ENCODE results near the gene SEC24D.
A peak's percentile ranks its signal among the peaks of the same experiment; 100 is the strongest.

Gene SEC24D

GRCh38 chr4:118714682-118715081 is 121.2 kb downstream of the SEC24D start:
- no peak overlapping the region for H3K9ac ChIP-seq (ENCODE audit: low read length in 2 of 2)
- H3K27ac ChIP-seq (ENCODE audit: low read length): no peak overlapping the region

DNA sequence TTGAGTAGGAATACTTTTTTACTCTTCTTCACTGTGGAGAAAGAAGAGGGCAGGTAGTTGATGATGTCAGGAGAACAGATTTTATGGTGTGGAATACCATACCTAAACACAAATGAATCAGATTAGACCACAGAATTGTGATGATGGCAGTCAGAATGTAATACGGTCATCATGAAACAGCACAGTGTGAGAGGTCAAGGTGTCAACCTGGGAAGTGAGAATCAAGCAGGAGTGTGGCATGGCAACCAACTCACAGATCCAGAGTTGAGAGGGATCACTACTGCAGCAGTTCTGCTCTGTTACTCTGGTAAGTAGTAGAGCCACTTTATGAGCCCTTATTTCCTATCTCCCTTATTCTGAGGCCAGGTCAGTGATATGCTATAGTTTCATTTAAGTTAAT is 123.1 kb downstream of the SEC24D start:
- Histone ChIP-seq H3K27me3 (ENCODE audit: control insufficient read depth in 1 of 2, insufficient read depth in 2 of 2, low read length in 2 of 2) (no peaks in the 10 kb centered on the region), H3K4me3 (ENCODE audit: low read length in 2 of 2) (no peak overlapping the region), H3K4me1 (ENCODE audit: control insufficient read depth, insufficient read depth, low read length) (no peaks in the 10 kb centered on the region), H3K9me3 (ENCODE audit: control insufficient read depth in 2 of 2, low read length in 2 of 2) (no peaks in the 10 kb centered on the region), H3K36me3 (ENCODE audit: control insufficient read depth in 2 of 2, insufficient read depth in 2 of 2, low read length in 2 of 2) (peaks cover 5 to 8% of the 10 kb centered on the region in 2 donors), H3K27ac (ENCODE audit: low read length) (no peak overlapping the region), H3K9ac (ENCODE audit: low read length in 2 of 2) (no peak overlapping the region)

More at GRCh38 chr4:118714682-118715081, 121.2 kb downstream of the SEC24D start:
- Histone ChIP-seq H3K4me1 (ENCODE audit: control insufficient read depth, insufficient read depth, low read length) (no peaks in the 10 kb centered on the region), H3K9me3 (ENCODE audit: control insufficient read depth in 2 of 2, low read length in 2 of 2) (no peaks in the 10 kb centered on the region), H3K4me3 (ENCODE audit: low read length in 2 of 2) (no peak overlapping the region), H3K27me3 (ENCODE audit: control insufficient read depth in 1 of 2, insufficient read depth in 2 of 2, low read length in 2 of 2) (no peaks in the 10 kb centered on the region), H3K36me3 (ENCODE audit: control insufficient read depth in 2 of 2, insufficient read depth in 2 of 2, low read length in 2 of 2) (peaks cover 5 to 8% of the 10 kb centered on the region in 2 donors)

DNA sequence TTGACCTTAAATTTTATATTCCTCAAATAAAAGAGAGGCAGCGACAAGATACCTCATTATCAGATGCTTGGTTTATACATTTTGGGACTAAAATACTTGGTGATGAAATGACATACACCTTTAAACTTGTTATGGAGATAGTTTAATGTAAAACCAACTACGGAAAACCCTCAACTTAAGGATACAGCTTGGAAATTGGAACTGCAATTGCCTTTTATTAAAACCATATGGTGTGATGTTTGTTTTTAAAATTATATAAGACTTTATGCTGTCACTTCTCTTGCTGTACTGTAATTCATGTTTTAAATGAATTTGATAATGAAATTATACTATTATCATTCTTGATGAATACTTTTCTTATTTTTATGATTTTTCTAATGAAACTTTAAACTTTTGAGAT is 124.9 kb downstream of the SEC24D start:
- Histone ChIP-seq H3K4me1 (ENCODE audit: control insufficient read depth, insufficient read depth, low read length) (no peaks in the 10 kb centered on the region), H3K36me3 (ENCODE audit: control insufficient read depth in 2 of 2, insufficient read depth in 2 of 2, low read length in 2 of 2) (peaks cover 8 to 13% of the 10 kb centered on the region in 2 donors), H3K27ac (ENCODE audit: low read length) (no peak overlapping the region), H3K9ac (ENCODE audit: low read length in 2 of 2) (no peak overlapping the region), H3K9me3 (ENCODE audit: control insufficient read depth in 2 of 2, low read length in 2 of 2) (no peaks in the 10 kb centered on the region), H3K27me3 (ENCODE audit: control insufficient read depth in 1 of 2, insufficient read depth in 2 of 2, low read length in 2 of 2) (no peaks in the 10 kb centered on the region), H3K4me3 (ENCODE audit: low read length in 2 of 2) (no peak overlapping the region)

DNA sequence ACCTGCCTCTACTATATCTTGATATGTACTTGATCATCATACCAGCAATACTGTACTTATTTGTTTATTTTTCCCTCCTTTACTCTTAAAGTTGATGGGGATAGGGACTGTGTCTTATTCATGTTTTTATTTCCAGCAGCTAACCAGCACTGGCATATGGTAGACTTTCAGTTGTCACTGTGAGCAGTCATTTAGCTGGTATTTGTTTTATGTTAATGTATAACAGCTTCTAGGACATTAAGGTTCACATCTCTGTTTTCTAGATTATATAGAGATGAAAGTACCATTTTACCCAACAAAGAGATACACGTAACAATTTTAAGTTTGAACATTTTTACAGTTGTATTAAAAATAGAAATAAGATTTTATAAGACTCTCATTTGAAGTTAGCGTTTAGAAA is 132.8 kb downstream of the SEC24D start:
- Histone ChIP-seq H3K9me3 (ENCODE audit: control insufficient read depth in 2 of 2, low read length in 2 of 2) (no peaks in the 10 kb centered on the region), H3K4me1 (ENCODE audit: control insufficient read depth, insufficient read depth, low read length) (no peaks in the 10 kb centered on the region), H3K27me3 (ENCODE audit: control insufficient read depth in 1 of 2, insufficient read depth in 2 of 2, low read length in 2 of 2) (no peaks in the 10 kb centered on the region), H3K9ac (ENCODE audit: low read length in 2 of 2) (no peak overlapping the region), H3K36me3 (ENCODE audit: control insufficient read depth in 2 of 2, insufficient read depth in 2 of 2, low read length in 2 of 2) (peaks cover 22 to 26% of the 10 kb centered on the region in 2 donors), H3K27ac (ENCODE audit: low read length) (no peak overlapping the region), H3K4me3 (ENCODE audit: low read length in 2 of 2) (no peak overlapping the region)

DNA sequence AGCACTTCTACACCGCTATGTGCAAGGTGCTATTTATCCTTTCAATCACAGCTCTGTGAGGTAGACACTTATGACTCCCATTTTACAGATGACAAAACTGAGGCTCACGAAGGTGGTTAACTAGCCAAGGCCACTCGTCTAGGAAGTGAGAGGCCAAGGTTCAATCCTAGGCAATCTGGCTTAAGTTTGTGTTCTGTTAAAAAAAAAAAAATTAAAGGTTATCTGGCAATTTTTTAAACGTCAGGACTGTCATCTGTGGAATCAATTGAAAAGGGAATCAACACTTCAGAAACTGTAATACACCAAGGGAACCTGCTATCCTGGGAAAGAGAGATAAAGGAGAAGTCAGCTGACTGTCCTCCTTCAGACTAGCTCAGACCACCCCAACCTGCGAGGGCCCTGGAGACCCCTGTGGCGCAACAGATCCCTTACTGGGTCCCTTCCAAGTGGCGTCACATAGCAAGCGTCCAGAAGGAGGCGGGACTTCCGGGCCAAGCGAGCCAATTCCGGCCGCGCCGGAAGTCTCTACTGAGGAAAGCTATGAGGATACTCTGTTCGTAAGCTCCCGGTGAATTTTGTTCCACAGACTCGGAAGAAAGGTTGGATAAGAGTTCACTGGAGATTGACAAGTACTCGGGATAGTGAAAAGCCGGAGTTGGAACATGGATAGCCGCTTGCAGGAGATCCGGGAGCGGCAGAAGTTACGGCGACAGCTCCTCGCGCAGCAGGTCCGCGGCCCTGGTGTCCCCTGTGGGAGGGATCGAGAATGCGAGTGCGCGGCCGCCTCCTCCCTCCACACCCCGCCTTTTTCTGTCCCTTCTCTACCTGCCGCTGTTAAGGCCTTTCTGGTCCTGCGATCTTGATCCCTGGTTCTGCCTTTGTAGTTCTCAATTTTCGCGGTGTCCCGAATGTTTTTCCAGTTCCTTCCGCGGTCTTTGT is 150.8 kb downstream of the SEC24D start, which contains the start of gene METTL14:
Gene METTL14 (plus strand): TSS at position 520 of the 939 bp plus-strand sequence. CDS start 143 bp downstream, at position 663.
- Histone ChIP-seq H3K9ac (ENCODE audit: low read length in 2 of 2) (peak within 1 kb of the TSS; percentile 84 to 97), H3K4me1 (ENCODE audit: control insufficient read depth, insufficient read depth, low read length) (peaks cover 3% of the 10 kb centered on the region), H3K36me3 (ENCODE audit: control insufficient read depth in 2 of 2, insufficient read depth in 2 of 2, low read length in 2 of 2) (peaks cover 3 to 7% of the 10 kb centered on the region in 2 donors), H3K27ac (ENCODE audit: low read length) (peak within 1 kb of the TSS; percentile 89), H3K9me3 (ENCODE audit: control insufficient read depth in 2 of 2, low read length in 2 of 2) (no peaks in the 10 kb centered on the region), H3K27me3 (ENCODE audit: control insufficient read depth in 1 of 2, insufficient read depth in 2 of 2, low read length in 2 of 2) (no peaks in the 10 kb centered on the region), H3K4me3 (ENCODE audit: low read length in 2 of 2) (peak within 1 kb of the TSS; percentile 94 to 95)

GRCh38 chr4:118683513-118683912 is 152.4 kb downstream of the SEC24D start:
- Histone ChIP-seq H3K4me3 (ENCODE audit: low read length in 2 of 2) (no peak overlapping the region), H3K9ac (ENCODE audit: low read length in 2 of 2) (no peak overlapping the region), H3K27me3 (ENCODE audit: control insufficient read depth in 1 of 2, insufficient read depth in 2 of 2, low read length in 2 of 2) (no peaks in the 10 kb centered on the region), H3K9me3 (ENCODE audit: control insufficient read depth in 2 of 2, low read length in 2 of 2) (no peaks in the 10 kb centered on the region), H3K27ac (ENCODE audit: low read length) (no peak overlapping the region), H3K36me3 (ENCODE audit: control insufficient read depth in 2 of 2, insufficient read depth in 2 of 2, low read length in 2 of 2) (no peaks in the 10 kb centered on the region), H3K4me1 (ENCODE audit: control insufficient read depth, insufficient read depth, low read length) (peaks cover 3% of the 10 kb centered on the region)

- Histone ChIP-seq H3K4me3 (ENCODE audit: low read length in 2 of 2) (no peak overlapping the region), H3K4me1 (ENCODE audit: control insufficient read depth, insufficient read depth, low read length) (peaks cover 3% of the 10 kb centered on the region), H3K36me3 (ENCODE audit: control insufficient read depth in 2 of 2, insufficient read depth in 2 of 2, low read length in 2 of 2) (no peaks in the 10 kb centered on the region), H3K9ac (ENCODE audit: low read length in 2 of 2) (no peak overlapping the region), H3K9me3 (ENCODE audit: control insufficient read depth in 2 of 2, low read length in 2 of 2) (no peaks in the 10 kb centered on the region), H3K27me3 (ENCODE audit: control insufficient read depth in 1 of 2, insufficient read depth in 2 of 2, low read length in 2 of 2) (no peaks in the 10 kb centered on the region), H3K27ac (ENCODE audit: low read length) (no peak overlapping the region)
These were observed 153.0 kb downstream of the SEC24D start for GRCh38 chr4:118682928-118683327.

GRCh38 chr4:118680808-118681207 is 155.1 kb downstream of the SEC24D start:
- no peaks in the 10 kb centered on the region for H3K9me3 ChIP-seq (ENCODE audit: control insufficient read depth in 2 of 2, low read length in 2 of 2)
- no peak overlapping the region for H3K4me3 ChIP-seq (ENCODE audit: low read length in 2 of 2)
- no peaks in the 10 kb centered on the region for H3K36me3 ChIP-seq (ENCODE audit: control insufficient read depth in 2 of 2, insufficient read depth in 2 of 2, low read length in 2 of 2)

GRCh38 chr4:118676128-118676527 is 159.8 kb downstream of the SEC24D start:
- no peaks in the 10 kb centered on the region for H3K36me3 ChIP-seq (ENCODE audit: control insufficient read depth in 2 of 2, insufficient read depth in 2 of 2, low read length in 2 of 2)
- H3K27me3 ChIP-seq (ENCODE audit: control insufficient read depth in 1 of 2, insufficient read depth in 2 of 2, low read length in 2 of 2): no peaks in the 10 kb centered on the region
- H3K9ac ChIP-seq (ENCODE audit: low read length in 2 of 2): no peak overlapping the region
- no peaks in the 10 kb centered on the region for H3K9me3 ChIP-seq (ENCODE audit: control insufficient read depth in 2 of 2, low read length in 2 of 2)
- no peaks in the 10 kb centered on the region for H3K4me1 ChIP-seq (ENCODE audit: control insufficient read depth, insufficient read depth, low read length)
- H3K4me3 ChIP-seq (ENCODE audit: low read length in 2 of 2): no peak overlapping the region
- no peak overlapping the region for H3K27ac ChIP-seq (ENCODE audit: low read length)

More at GRCh38 chr4:118680808-118681207, 155.1 kb downstream of the SEC24D start:
- H3K27ac ChIP-seq (ENCODE audit: low read length): no peak overlapping the region
- no peak overlapping the region for H3K9ac ChIP-seq (ENCODE audit: low read length in 2 of 2)
- no peaks in the 10 kb centered on the region for H3K27me3 ChIP-seq (ENCODE audit: control insufficient read depth in 1 of 2, insufficient read depth in 2 of 2, low read length in 2 of 2)
- no peaks in the 10 kb centered on the region for H3K4me1 ChIP-seq (ENCODE audit: control insufficient read depth, insufficient read depth, low read length)

Measured in stomach smooth muscle (tissue), 2 donors.